NT2/D1 (cell line): ENCODE measurements around the gene NABP1.

ENCODE experiments used
- SUZ12 ChIP-seq: IDR thresholded peaks from 2 replicates; pipeline ENCODE4 v1.6.1; 2011; ENCODE audit not compliant: insufficient read length, insufficient read depth; ENCODE audit errors: extremely low read depth
- YY1 ChIP-seq: IDR thresholded peaks from 2 replicates; pipeline ENCODE4 v1.6.1; 2011; ENCODE audit not compliant: insufficient read length, insufficient read depth
- ZNF274 ChIP-seq: IDR thresholded peaks from 2 replicates; pipeline ENCODE4 v1.6.1; 2011; ENCODE audit warnings: mild to moderate bottlenecking, low read depth, low read length

DNA sequence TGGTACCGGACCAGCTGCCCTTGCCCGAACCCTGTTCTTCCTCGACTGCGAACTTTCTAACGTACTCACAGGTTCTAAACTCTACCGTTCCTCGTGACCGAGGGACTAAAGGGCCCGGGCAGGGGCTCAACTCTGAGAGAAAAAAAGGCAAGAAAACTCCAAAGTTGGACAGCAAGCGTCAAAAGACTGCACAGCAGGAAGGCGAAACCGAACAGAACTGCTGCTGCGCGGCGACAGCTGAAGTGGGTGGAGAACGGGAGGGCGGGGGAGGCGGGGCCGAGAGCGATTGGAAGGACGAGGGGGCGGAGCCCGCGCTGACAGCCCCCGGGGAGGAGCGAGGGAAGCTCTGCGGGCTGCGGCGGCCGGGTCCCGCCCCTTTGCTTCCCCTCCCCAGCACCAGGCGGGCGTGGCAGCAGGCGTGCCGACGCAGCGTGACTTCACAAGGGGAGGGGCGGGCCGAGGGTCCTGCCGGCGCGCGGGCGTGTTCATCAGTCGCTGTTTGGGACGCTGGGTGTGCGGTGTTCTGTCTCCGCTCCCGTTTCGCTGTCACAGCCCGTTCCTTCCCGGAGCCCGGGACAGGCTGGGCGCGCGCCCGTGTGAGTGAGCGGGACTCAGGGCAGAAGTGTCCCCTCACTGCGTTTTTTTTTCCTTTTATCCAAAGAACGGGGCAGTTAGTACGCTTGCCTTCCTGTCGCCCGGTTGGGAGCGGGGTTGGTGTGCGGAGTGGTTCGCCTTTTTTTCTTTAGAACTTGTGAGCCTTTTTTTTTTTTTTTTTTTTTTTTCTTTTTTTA lies at the start of gene NABP1:
- TF ChIP-seq SUZ12 (no peak), YY1 (no peak), ZNF274 (no peak)
